A673 (cell line): ENCODE measurements around the gene TRIML1. TPM values are rescaled to one million over a fixed set of nuclear protein-coding genes. Genes with fewer than 3 reads are reported as not detected.

ENCODE experiments used
- BruUV-seq: library from RNA; stranded (reverse); fragments of 400-500 nt; replicated peaks from 2 replicates; lab custom pipeline; 2021; lab: Mats Ljungman, UMichigan
- CTCF ChIA-PET: fragments of 300-600 bp; sonication (Branson Sonifier 250); formaldehyde crosslinking; loops from one replicate; lab custom pipeline; 2022; ENCODE audit warnings: antibody characterized with exemption; lab: Charles Lee
- POLR2A ChIA-PET: fragments of 300-600 bp; sonication (Branson Sonifier 250); formaldehyde crosslinking; loops from one replicate; lab custom pipeline; 2022; ENCODE audit warnings: antibody characterized with exemption; ENCODE audit not compliant: low non-redundant PET; lab: Charles Lee
- DNase-seq: peaks from one replicate; pipeline ENCODE4 v3.0.0-alpha.2; 2015; ENCODE audit warnings: low spot score
- H3K27ac ChIP-seq: fragments of 200-600 bp; sonication (generic); 2 replicates; pipeline ENCODE4 v1.5.1; 2016; ENCODE audit warnings: mixed run types, low read depth, mild to moderate bottlenecking, mixed read lengths, antibody characterized with exemption, low read length; ENCODE audit not compliant: poor library complexity, severe bottlenecking
- H3K27me3 ChIP-seq: fragments of 200-600 bp; sonication (generic); replicated peaks from 2 replicates; pipeline ENCODE4 v1.6.1; 2017; ENCODE audit warnings: mixed run types, low read depth, mild to moderate bottlenecking, mixed read lengths, antibody characterized with exemption, low read length; ENCODE audit not compliant: insufficient read depth, poor library complexity
- H3K36me3 ChIP-seq: fragments of 200-600 bp; sonication (generic); 2 replicates; pipeline ENCODE4 v1.6.1; 2016; ENCODE audit warnings: mixed run types, mild to moderate bottlenecking, mixed read lengths, antibody characterized with exemption, low read length; ENCODE audit not compliant: insufficient read depth, poor library complexity, severe bottlenecking
- H3K4me1 ChIP-seq: fragments of 200-600 bp; sonication (generic); 2 replicates; pipeline ENCODE4 v1.6.1; 2017; ENCODE audit warnings: mixed run types, mild to moderate bottlenecking, mixed read lengths, antibody characterized with exemption, low read length; ENCODE audit not compliant: insufficient read depth, poor library complexity, severe bottlenecking
- H3K4me3 ChIP-seq: fragments of 200-600 bp; sonication (generic); 2 replicates; pipeline ENCODE4 v1.5.1; 2016; ENCODE audit warnings: low read depth, mixed run types, mild to moderate bottlenecking, mixed read lengths, low read length; ENCODE audit not compliant: poor library complexity, severe bottlenecking
- H3K9me3 ChIP-seq: fragments of 200-600 bp; sonication (generic); 2 replicates; pipeline ENCODE4 v1.6.1; 2016; ENCODE audit warnings: mixed run types, low read depth, mild to moderate bottlenecking, mixed read lengths, antibody characterized with exemption, low read length; ENCODE audit not compliant: poor library complexity, severe bottlenecking
- EZH2 ChIP-seq: fragments of 200-600 bp; sonication (generic); IDR thresholded peaks from 2 replicates; pipeline ENCODE4 v1.6.1; 2017; ENCODE audit warnings: borderline replicate concordance, low read depth, mild to moderate bottlenecking, mixed read lengths, antibody characterized with exemption, low read length; ENCODE audit not compliant: poor library complexity, severe bottlenecking
- intact Hi-C: fragments of 100-400 bp; cut with micrococcal nuclease; formaldehyde crosslinking; loops from one replicate; pipeline ENCODE4 v1.10.0; 2022; ENCODE audit not compliant: unreplicated experiment
- total RNA-seq: library from RNA; stranded (reverse); gene quantifications from 2 replicates; pipeline ENCODE4 v1.2.3, GENCODE V29; 2021
- TF ChIP-seq, protein P1 (sequence below): fragments of 300-800, 200-600 bp; sonication (generic); conservative IDR thresholded peaks from 2 replicates; pipeline ENCODE4 v1.5.1; 2017; ENCODE audit warnings: low read depth, mild to moderate bottlenecking, antibody characterized with exemption, low read length, moderate library complexity, mixed read lengths

TRIML1 gene
- total RNA-seq, 1 experiment from 2014 or later: not detected

DNA sequence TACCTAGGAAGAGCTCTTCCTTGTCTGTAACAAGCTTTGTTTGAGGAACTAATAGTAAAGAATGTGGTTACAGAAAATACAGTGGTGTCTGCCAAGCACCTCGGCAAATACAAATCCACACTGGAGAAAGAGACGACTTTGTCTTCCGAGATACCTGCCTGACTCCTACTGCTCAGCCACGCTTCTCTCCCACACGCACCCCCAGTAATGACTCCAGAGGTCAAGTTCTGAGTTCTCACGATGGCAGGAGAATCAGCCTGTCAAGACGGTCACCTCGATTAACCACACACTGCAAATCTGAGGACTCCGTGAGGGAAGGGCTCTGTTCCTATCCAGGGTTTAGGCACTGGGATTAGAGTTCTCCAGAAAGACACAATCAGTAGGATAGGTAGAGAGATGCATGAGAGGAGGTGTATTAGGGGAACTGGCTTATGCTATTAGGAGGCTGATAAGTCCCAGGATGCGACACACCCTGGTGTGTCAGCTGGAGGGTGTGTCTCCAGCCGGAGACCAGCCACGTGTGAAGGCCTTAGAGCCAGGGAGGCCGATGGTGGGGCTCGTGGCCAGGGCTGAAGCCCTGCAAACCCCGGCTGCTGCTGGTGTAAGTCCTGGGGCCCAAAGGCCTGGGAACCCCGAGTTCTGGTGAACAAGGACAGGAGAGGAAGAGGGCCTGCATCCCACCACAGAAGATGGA, 21.5 kb upstream of the TRIML1 start:
- Histone ChIP-seq H3K4me3 (no peak overlapping the region), H3K4me1 (no peaks in the 10 kb centered on the region), H3K36me3 (no peaks in the 10 kb centered on the region), H3K9me3 (no peaks in the 10 kb centered on the region), H3K27me3 (no peaks in the 10 kb centered on the region), H3K27ac (no peak overlapping the region)
- CTCF ChIA-PET: no interaction called here
- intact Hi-C loops: no loop called here
- no TSS peak for BruUV-seq
- TF ChIP-seq, protein P1, sequence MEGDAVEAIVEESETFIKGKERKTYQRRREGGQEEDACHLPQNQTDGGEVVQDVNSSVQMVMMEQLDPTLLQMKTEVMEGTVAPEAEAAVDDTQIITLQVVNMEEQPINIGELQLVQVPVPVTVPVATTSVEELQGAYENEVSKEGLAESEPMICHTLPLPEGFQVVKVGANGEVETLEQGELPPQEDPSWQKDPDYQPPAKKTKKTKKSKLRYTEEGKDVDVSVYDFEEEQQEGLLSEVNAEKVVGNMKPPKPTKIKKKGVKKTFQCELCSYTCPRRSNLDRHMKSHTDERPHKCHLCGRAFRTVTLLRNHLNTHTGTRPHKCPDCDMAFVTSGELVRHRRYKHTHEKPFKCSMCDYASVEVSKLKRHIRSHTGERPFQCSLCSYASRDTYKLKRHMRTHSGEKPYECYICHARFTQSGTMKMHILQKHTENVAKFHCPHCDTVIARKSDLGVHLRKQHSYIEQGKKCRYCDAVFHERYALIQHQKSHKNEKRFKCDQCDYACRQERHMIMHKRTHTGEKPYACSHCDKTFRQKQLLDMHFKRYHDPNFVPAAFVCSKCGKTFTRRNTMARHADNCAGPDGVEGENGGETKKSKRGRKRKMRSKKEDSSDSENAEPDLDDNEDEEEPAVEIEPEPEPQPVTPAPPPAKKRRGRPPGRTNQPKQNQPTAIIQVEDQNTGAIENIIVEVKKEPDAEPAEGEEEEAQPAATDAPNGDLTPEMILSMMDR: no peak
- no peak for TF ChIP-seq EZH2
- no peak for DNase-seq
- POLR2A ChIA-PET: no interaction called here

DNA sequence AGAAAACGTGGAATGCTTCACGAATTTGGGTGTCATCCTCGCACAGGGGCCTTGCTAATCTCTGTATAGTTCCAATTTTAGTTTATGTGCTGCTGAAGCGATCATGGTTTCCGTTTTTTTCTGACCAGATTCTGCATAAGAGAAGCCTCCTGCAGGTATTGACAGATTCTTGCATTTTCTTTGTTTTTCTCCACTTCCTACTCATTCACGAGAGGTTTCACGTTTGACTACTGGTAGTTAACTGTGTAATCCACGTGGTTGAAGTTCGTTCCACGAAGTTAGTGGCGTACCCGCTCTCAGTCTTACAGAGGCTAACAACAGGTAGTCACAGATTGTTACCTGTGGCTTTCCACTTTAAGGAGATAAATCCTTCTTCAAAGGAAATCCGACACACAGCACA, 17.7 kb upstream of the TRIML1 start:
- H3K4me3 ChIP-seq: no peak overlapping the region
- ChIA-PET CTCF (no interaction called here), POLR2A (no interaction called here)
- no peak for DNase-seq
- TF ChIP-seq EZH2: no peak
- TF ChIP-seq, protein P1: no peak
- intact Hi-C loops: no loop called here
- no TSS peak for BruUV-seq
- no peaks in the 10 kb centered on the region for H3K36me3 ChIP-seq
- H3K9me3 ChIP-seq: no peaks in the 10 kb centered on the region
- no peaks in the 10 kb centered on the region for H3K4me1 ChIP-seq
- no peak overlapping the region for H3K27ac ChIP-seq
- no peaks in the 10 kb centered on the region for H3K27me3 ChIP-seq

DNA sequence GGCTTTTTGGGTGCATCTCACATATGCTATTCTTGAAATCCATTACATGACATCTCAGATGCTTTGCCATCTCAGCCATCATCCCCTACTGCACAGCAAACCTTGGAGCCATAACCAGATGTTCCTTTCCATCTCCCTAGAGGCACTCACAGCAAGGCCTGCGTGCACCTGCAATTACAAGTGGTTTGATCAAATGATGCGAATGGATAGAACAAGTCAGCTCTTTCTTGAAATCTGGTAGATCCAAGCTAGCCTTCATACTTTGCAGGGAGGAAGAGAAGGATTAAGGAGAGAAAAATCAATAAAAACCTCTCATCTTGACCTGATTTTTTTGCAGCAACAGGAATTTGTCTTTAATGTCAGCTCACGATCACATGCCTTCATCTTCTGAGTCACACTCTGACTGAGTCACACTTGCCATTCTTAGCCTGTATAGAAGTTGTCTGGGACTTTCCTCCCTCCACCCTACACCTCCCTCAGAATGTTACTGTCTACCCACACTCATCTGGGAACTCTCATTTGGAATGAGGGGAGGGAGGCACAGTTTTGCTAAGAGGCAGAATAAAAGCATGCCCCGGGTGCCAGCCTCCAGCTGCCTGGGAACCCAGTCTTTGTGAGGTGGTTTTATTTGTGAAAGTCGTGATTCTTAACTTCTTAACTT, 11.9 kb upstream of the TRIML1 start:
- TF ChIP-seq, protein P1: no peak
- H3K36me3 ChIP-seq: no peaks in the 10 kb centered on the region
- no peaks in the 10 kb centered on the region for H3K9me3 ChIP-seq
- no peak overlapping the region for H3K4me3 ChIP-seq
- peak; percentile 38 for DNase-seq
- POLR2A ChIA-PET: no interaction called here
- no peaks in the 10 kb centered on the region for H3K4me1 ChIP-seq
- intact Hi-C loops: no loop called here
- CTCF ChIA-PET: no interaction called here
- BruUV-seq: no TSS peak
- no peak overlapping the region for H3K27ac ChIP-seq
- no peaks in the 10 kb centered on the region for H3K27me3 ChIP-seq
